Cerebellar cortex (tissue), 1 donor: ENCODE results near the gene RAD50.
A peak's percentile ranks its signal among the peaks of the same experiment; 100 is the strongest.
"Not testable (repeated sequence)": the region's sequence is repeated elsewhere in the genome, so short reads cannot be mapped to it uniquely, and the experiment has no call there.

Source experiments
- DNase-seq: peaks from one replicate; pipeline ENCODE4 v3.0.0-alpha.2; 2015; ENCODE audit warnings: low spot score

RAD50 gene

GRCh38 chr5:132556763-132557477, at the start of gene RAD50:
Gene RAD50 (plus strand): TSS chr5:132556977. CDS start chr5:132557325, 348 bp downstream.
- peak; percentile 84 for DNase-seq

DNA sequence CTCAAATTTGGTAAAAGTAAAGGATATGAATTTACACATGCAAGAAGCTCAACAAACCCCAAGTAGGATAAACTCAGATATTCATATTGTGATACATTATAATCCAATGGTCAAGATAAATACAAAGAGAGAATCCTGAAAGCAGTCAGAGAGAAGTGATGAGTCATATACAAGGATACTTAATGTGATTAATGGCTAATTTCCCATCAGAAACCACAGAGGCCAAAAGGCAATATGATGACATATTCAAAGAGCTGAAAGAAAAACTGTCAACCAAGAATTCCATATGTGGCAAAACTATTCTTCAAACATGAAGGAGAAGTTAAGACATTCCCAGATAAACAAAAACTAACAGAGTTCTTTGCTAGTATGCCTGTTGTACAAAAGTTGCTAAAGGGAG, 46.7 kb upstream of the RAD50 start:
- DNase-seq: no peak

GRCh38 chr5:132513618-132514336, 43.0 kb upstream of the RAD50 start:
- DNase-seq: not testable (repeated sequence)

- not testable (repeated sequence) for DNase-seq
Measured at GRCh38 chr5:132522067-132522466, 34.7 kb upstream of the RAD50 start.

DNA sequence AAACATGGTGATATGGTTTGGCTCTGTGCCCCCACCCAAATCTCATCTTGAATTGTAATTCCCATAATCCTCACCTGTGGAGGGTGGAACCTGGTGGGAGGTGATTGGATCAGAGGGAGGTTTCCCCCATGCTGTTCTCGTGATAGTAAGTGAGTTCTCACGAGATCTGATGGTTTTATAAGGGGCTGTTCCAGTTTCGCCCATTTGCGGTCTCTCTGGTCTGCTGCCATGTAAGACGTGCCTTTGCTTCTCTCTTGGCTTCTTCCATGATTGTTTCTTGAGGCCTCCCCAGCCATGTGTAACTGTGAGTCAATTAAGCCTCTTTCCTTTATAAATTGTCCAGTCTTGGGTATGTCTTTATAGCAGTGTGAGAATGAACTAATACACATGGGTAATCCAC, 31.9 kb upstream of the RAD50 start:
- DNase-seq: not testable (repeated sequence)

GRCh38 chr5:132525299-132525724, 31.5 kb upstream of the RAD50 start:
- DNase-seq: no peak

DNA sequence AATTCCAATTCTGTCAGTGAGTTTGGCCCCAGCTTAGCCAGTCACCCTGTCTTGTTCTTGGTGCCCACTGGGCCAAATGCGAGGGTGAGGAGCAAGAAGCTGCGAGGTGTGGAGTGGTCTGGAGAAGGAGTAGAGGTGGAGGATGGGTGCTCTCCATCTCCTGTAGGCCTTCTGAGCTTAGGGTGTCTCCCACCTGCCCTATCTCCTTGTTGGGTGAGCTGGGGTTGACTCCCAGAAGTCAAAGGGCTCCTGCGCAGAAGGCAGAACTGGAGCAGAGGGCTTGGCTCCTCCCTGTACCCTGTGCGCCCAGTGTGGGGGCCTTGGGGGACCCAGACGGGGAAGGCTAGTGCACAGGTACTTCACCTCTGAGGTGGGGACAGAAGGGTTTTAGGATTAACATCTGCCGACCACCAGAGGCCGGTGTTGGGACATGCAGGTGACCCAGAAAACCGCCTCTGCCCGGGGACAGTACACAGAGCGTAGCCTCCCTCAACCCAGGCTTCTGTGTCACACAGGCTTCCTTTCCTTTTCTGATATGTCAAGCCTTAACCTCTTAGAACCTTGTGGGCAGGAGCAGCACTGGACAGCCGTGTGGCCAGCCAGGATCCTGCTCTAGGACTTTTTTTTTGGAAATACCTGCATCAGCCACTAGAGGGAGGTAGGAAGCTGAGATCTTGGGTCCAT, 30.3 kb upstream of the RAD50 start:
- peak; percentile 79 for DNase-seq

- DNase-seq: no peak
Measured at GRCh38 chr5:132526974-132527564, 29.7 kb upstream of the RAD50 start.

- no peak for DNase-seq
Measured at GRCh38 chr5:132528021-132528420, 28.8 kb upstream of the RAD50 start.

GRCh38 chr5:132528866-132529634, 27.7 kb upstream of the RAD50 start:
- no peak for DNase-seq

GRCh38 chr5:132530946-132531345, 25.8 kb upstream of the RAD50 start:
- no peak for DNase-seq

DNA sequence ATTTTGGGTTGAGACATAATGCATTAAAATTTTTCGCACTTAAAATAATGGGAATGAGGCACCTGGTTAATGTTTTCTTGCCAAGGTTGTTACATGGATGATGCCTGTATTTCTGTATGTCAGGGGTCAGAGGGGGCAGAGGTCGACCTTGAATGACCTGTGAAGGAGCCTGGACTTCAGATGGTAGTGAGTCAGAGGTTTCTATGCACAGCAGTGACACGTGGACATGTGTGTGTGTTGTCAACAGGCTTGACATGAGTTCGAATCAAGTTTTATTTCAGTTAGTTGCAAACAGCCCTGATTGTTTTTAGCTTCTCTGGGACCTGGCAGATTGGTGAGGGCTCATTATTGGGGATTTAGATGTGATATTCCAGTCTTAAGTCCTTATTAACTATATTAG, 17.1 kb upstream of the RAD50 start:
- no peak for DNase-seq

DNA sequence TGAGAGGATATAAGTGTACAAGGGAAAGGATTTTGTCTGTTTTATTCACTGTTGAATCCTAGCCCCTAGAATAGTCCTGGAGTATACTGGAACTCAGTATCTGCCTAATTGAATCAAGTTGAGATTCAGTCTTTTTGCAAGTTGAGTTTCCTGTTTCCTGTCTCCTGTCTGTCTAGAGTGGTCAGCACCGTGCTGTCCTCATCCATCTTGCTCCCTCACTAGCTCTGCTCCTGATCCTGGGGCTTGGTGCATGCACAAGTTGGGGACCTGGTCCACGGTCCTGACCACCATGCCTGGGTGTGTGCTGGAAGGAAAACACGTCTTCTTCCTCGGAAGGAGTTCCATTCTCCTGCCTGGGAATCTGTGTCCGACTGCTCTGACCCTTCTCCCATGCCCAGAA, 16.6 kb upstream of the RAD50 start:
- no peak for DNase-seq

DNA sequence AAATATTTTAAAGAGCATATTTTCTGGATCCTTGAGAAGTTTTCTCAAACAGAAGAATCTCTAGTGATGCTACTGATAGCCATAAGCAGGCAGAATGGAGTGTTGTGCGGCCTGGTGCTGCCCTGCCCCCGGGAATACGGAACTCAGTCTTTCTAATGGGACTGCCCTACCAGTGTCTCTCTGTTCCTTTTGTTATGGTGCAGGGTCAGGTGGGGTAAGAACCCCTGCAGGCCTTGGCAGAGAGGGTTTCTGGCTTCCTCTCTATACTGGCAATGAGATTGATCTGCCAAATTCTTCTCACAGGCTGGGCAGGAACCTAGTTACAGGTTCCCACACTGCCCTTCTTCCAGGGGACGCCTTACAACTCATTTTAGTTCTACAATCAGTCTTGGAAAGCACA, 16.0 kb upstream of the RAD50 start:
- DNase-seq: no peak

GRCh38 chr5:132543472-132544201, 13.1 kb upstream of the RAD50 start, which contains the start of gene IL5:
Gene IL5 (minus strand): TSS chr5:132543522. CDS start chr5:132543478, 44 bp downstream.
- DNase-seq: no peak

- no peak for DNase-seq
Measured at GRCh38 chr5:132546108-132546507, 10.7 kb upstream of the RAD50 start.

DNA sequence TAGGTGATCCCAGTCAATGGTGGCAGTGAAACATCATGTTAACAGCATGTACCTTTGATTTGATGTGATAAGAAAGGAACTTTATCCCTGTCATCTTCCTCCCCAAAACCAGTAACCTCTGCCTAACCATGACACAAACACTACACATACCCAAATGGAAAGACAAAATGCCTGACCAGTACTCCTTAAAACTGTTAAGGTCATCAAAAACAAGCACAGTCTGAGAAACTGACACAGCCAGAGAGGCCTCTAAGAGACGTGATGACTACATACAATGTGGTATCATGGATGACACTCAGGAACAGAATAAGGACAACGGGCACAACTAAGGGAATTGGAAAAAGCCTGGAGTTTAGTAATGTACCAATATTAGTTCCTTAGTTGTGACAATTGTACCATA, 9.5 kb upstream of the RAD50 start:
- no peak for DNase-seq

GRCh38 chr5:132548834-132549233, 7.9 kb upstream of the RAD50 start:
- DNase-seq: not testable (repeated sequence)

DNA sequence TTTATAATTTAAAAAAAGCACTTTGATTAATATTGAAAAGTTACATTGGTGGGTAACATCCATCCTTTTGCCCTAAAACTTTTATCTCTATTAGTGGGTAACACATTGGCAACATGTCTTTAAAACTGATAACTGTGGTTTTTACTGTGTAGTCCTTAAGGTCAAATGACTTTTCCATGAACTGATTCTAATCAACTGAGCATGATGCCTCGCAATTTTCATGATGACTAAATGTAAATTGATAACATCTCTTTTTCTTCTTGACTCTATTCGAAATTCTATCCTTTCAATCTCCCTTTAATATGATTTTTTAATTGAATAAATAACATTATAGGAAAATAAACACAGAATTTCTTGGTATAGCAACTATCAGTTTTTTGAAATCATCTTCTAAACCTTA, 7.2 kb upstream of the RAD50 start:
- DNase-seq: no peak

- no peak for DNase-seq
Measured at GRCh38 chr5:132556153-132556762, 519 bp upstream of the RAD50 start.
